Kidney epithelial cell (primary cell): ENCODE results near the gene CHSY1. TPM values are rescaled to one million over a fixed set of nuclear protein-coding genes. Genes with fewer than 3 reads are reported as not detected.

Source experiments
- DNase-seq: peaks from one replicate; pipeline ENCODE4 v3.0.0-alpha.2; 2010; ENCODE audit warnings: low read depth
- H3K27me3 ChIP-seq: 2 replicates; pipeline ENCODE4 v1.6.0; 2011; ENCODE audit warnings: low read length; ENCODE audit not compliant: control insufficient read depth, insufficient read depth
- H3K36me3 ChIP-seq: 2 replicates; pipeline ENCODE4 v1.5.1; 2011; ENCODE audit warnings: low read length; ENCODE audit not compliant: control insufficient read depth, insufficient read depth
- H3K4me3 ChIP-seq: 2 replicates; pipeline ENCODE4 v1.5.1; 2011; ENCODE audit warnings: low read depth, mild to moderate bottlenecking, control low read depth, low read length
- CTCF ChIP-seq: IDR thresholded peaks from 2 replicates; pipeline ENCODE4 v1.5.1; 2011; ENCODE audit warnings: mild to moderate bottlenecking, moderate library complexity, low read length, control low read depth, inconsistent platforms; ENCODE audit not compliant: insufficient read depth, poor library complexity, severe bottlenecking
- total RNA-seq: library from RNA; depleted of rRNA; stranded (reverse); fragments of >200 nt; gene quantifications from 2 replicates; pipeline ENCODE4 v1.2.3, GENCODE V29; 2015

The CHSY1 gene
- total RNA-seq, 1 donor from 2014 or later = 21.1 TPM

GRCh38 chr15:101156061-101156460 lies 95.8 kb downstream of the CHSY1 start:
- Histone ChIP-seq H3K4me3 (no peak overlapping the region), H3K27me3 (no peaks in the 10 kb centered on the region), H3K36me3 (no peaks in the 10 kb centered on the region)
- no peak for DNase-seq
- TF ChIP-seq CTCF = no peak

GRCh38 chr15:101153801-101154656 lies 97.8 kb downstream of the CHSY1 start:
- H3K36me3 ChIP-seq = no peaks in the 10 kb centered on the region
- TF ChIP-seq CTCF = no peak

GRCh38 chr15:101152914-101153313 lies 98.9 kb downstream of the CHSY1 start:
- no peak for DNase-seq
- Histone ChIP-seq H3K4me3 (no peak overlapping the region), H3K36me3 (no peaks in the 10 kb centered on the region), H3K27me3 (no peaks in the 10 kb centered on the region)
- peak; percentile 15 for TF ChIP-seq CTCF

More at GRCh38 chr15:101153801-101154656, 97.8 kb downstream of the CHSY1 start:
- Histone ChIP-seq H3K4me3 (no peak overlapping the region), H3K27me3 (no peaks in the 10 kb centered on the region)
- no peak for DNase-seq

- Histone ChIP-seq H3K4me3 (no peak overlapping the region), H3K36me3 (no peaks in the 10 kb centered on the region), H3K27me3 (no peaks in the 10 kb centered on the region)
- no peak for DNase-seq
- no peak for TF ChIP-seq CTCF
Measured at GRCh38 chr15:101151288-101151687, 100.6 kb downstream of the CHSY1 start.

- TF ChIP-seq CTCF = no peak
- no peaks in the 10 kb centered on the region for H3K27me3 ChIP-seq
- no peaks in the 10 kb centered on the region for H3K36me3 ChIP-seq
- no peak for DNase-seq
- H3K4me3 ChIP-seq = no peak overlapping the region
Measured at GRCh38 chr15:101150723-101151040, 101.2 kb downstream of the CHSY1 start.
